HEK293T (cell line): ENCODE data around the gene KCNH4.

ENCODE experiments used
- HDGF ChIP-seq: fragments of 450-650 bp; IDR thresholded peaks from 2 replicates; pipeline ENCODE4 v1.6.1; 2017; ENCODE audit warnings: antibody characterized with exemption, borderline replicate concordance
- NFRKB ChIP-seq: fragments of 450-650 bp; IDR thresholded peaks from 2 replicates; pipeline ENCODE4 v1.6.1; 2016; ENCODE audit warnings: mild to moderate bottlenecking, moderate library complexity

- TF ChIP-seq NFRKB, result no peak
- TF ChIP-seq HDGF, result no peak
Measured at GRCh38 chr17:42185621-42185930, 4.6 kb upstream of the KCNH4 start.
